Fibroblast of the aortic adventitia (primary cell): ENCODE results near the gene SIM1. TPM values are rescaled to one million over a fixed set of nuclear protein-coding genes. Genes with fewer than 3 reads are reported as not detected.

Source experiments
- DNase-seq: peaks from one replicate; pipeline ENCODE4 v3.0.0-alpha.2; 2010; ENCODE audit warnings: low read depth
- H3K4me3 ChIP-seq: 2 replicates; pipeline ENCODE4 v1.5.1; 2011; ENCODE audit warnings: low read depth, mild to moderate bottlenecking, control low read depth, low read length, moderate library complexity
- CTCF ChIP-seq: IDR thresholded peaks from 2 replicates; pipeline ENCODE4 v1.5.1; 2011; ENCODE audit warnings: mild to moderate bottlenecking, low read length, control low read depth, inconsistent platforms; ENCODE audit not compliant: insufficient read depth
- total RNA-seq: library from RNA; depleted of rRNA; stranded (reverse); fragments of >200 nt; gene quantifications from 2 replicates; pipeline ENCODE4 v1.2.3, GENCODE V29; 2012; ENCODE audit warnings: low replicate concordance

Gene SIM1
- total RNA-seq, 1 donor = under 0.01 TPM

GRCh38 chr6:100456141-100456907 is 8.4 kb downstream of the SIM1 start:
- H3K4me3 ChIP-seq = no peak overlapping the region
- peak; percentile 31 for DNase-seq
- no peak for TF ChIP-seq CTCF

- no peak for TF ChIP-seq CTCF
- H3K4me3 ChIP-seq = no peak overlapping the region
- DNase-seq = no peak
These were observed 9.2 kb downstream of the SIM1 start for GRCh38 chr6:100455230-100456124.

- peak; percentile 29 for DNase-seq
- H3K4me3 ChIP-seq = no peak overlapping the region
- no peak for TF ChIP-seq CTCF
These were observed 10.0 kb downstream of the SIM1 start for GRCh38 chr6:100454551-100455229.

- TF ChIP-seq CTCF = no peak
- H3K4me3 ChIP-seq = no peak overlapping the region
- DNase-seq = no peak
These were observed 10.8 kb downstream of the SIM1 start for GRCh38 chr6:100453701-100454521.

- no peak overlapping the region for H3K4me3 ChIP-seq
- DNase-seq = no peak
- no peak for TF ChIP-seq CTCF
These were observed 11.7 kb downstream of the SIM1 start for GRCh38 chr6:100452998-100453397.

- DNase-seq = no peak
- H3K4me3 ChIP-seq = no peak overlapping the region
- no peak for TF ChIP-seq CTCF
These were observed 13.1 kb downstream of the SIM1 start for GRCh38 chr6:100451577-100451976.
